Fibroblast of mammary gland (primary cell): ENCODE results near the gene DNAAF5.

Source experiments
- DNase-seq: peaks from one replicate; pipeline ENCODE4 v3.0.0-alpha.2; 2010; ENCODE audit warnings: low read depth
- H3K4me3 ChIP-seq: 2 replicates; pipeline ENCODE4 v1.5.1; 2011; ENCODE audit warnings: low read depth, mild to moderate bottlenecking, low read length, moderate library complexity; ENCODE audit not compliant: control insufficient read depth
- CTCF ChIP-seq: conservative IDR thresholded peaks from 2 replicates; pipeline ENCODE4 v1.5.1; 2011; ENCODE audit warnings: low read depth, low read length, inconsistent platforms; ENCODE audit not compliant: control insufficient read depth, insufficient read depth

Gene DNAAF5

GRCh38 chr7:713488-714230 lies 12.8 kb upstream of the DNAAF5 start:
- no peak for TF ChIP-seq CTCF
- no peak for DNase-seq
- H3K4me3 ChIP-seq = no peak overlapping the region

- no peak for TF ChIP-seq CTCF
- no peak overlapping the region for H3K4me3 ChIP-seq
- DNase-seq = no peak
Observed at GRCh38 chr7:714251-714671, 12.2 kb upstream of the DNAAF5 start.

GRCh38 chr7:716222-716621 lies 10.3 kb upstream of the DNAAF5 start:
- DNase-seq = no peak
- no peak overlapping the region for H3K4me3 ChIP-seq
- TF ChIP-seq CTCF = no peak

- no peak for TF ChIP-seq CTCF
Observed at GRCh38 chr7:716636-717035, 9.9 kb upstream of the DNAAF5 start.

GRCh38 chr7:721619-722248 lies 4.8 kb upstream of the DNAAF5 start:
- no peak for DNase-seq
- TF ChIP-seq CTCF = no peak
- H3K4me3 ChIP-seq = no peak overlapping the region

More at GRCh38 chr7:716636-717035, 9.9 kb upstream of the DNAAF5 start:
- DNase-seq = no peak
- H3K4me3 ChIP-seq = no peak overlapping the region

GRCh38 chr7:723541-723940 lies 3.0 kb upstream of the DNAAF5 start:
- DNase-seq = no peak
- TF ChIP-seq CTCF = no peak
- no peak overlapping the region for H3K4me3 ChIP-seq
